ENCODE measurements around the gene SFSWAP. TPM values are rescaled to one million over a fixed set of nuclear protein-coding genes. Genes with fewer than 3 reads are reported as not detected.

Gene SFSWAP
- total RNA-seq, 1 experiment from 2014 or later = 50.4 TPM

GRCh38 chr12:131832321-131833231 is 121.7 kb downstream of the SFSWAP start:
- RAD21 ChIA-PET (ENCODE audit: low non-redundant PET in 1 of 2, low total read pairs in 2 of 2, uncharacterized antibody in 2 of 2, unreplicated experiment in 2 of 2) = no interaction called here
- Histone ChIP-seq H3K79me2 (ENCODE audit: insufficient read depth, low read length) (peaks cover 5% of the 10 kb centered on the region; the same call in 1 of the 2 replicates), H3K4me1 (ENCODE audit: control insufficient read depth in 1 of 2, insufficient read depth in 2 of 2, low read length in 2 of 2) (peaks cover 12 to 26% of the 10 kb centered on the region in 2 experiments; a peak in 3 of 4 replicates), H3K9ac (ENCODE audit: low read length) (no peak overlapping the region), H3K36me3 (ENCODE audit: control insufficient read depth in 1 of 2, insufficient read depth in 2 of 2, low read length in 2 of 2) (no peaks in the 10 kb centered on the region), H3K9me3 (ENCODE audit: control insufficient read depth in 1 of 2, insufficient read depth in 1 of 2, low read depth in 1 of 2, low read length in 2 of 2) (no peaks in the 10 kb centered on the region), H4K20me1 (ENCODE audit: insufficient read depth) (no peaks in the 10 kb centered on the region), H3K9me2 (ENCODE audit: insufficient read depth) (no peaks in the 10 kb centered on the region), H3K27me3 (ENCODE audit: insufficient read depth, low read length) (no peaks in the 10 kb centered on the region), H2AFZ (ENCODE audit: low read depth, low read length, poor library complexity, severe bottlenecking) (no peak overlapping the region), H3K4me3 (replicated peaks in 1 of 2; ENCODE audit: low read depth in 1 of 2, low read length in 2 of 2) (no peak overlapping the region), H3K4me2 (ENCODE audit: low read length) (no peak overlapping the region), H3K27ac (ENCODE audit: low read depth, low read length) (no peak overlapping the region)
- POLR2A ChIA-PET = no interaction called here
- ATAC-seq (no peak), DNase-seq (ENCODE audit: low read depth, low spot score) (no peak)
- intact Hi-C loops (cut with micrococcal nuclease) = loop anchor here (5.0 kb wide), 1 partner anchor 380 kb away; no protein-coding TSS in a partner anchor
- CTCF ChIA-PET = no interaction called here
- no TSS peak for BruUV-seq (replicated peaks)
- TF ChIP-seq EGR1 (IDR thresholded peaks at IDR 0.05; ENCODE audit: low read depth) = no peak
- TF ChIP-seq ZBTB33 (IDR thresholded peaks at IDR 0.05; ENCODE audit: extremely low read depth, insufficient replicate concordance, low read length) = no peak
- no peak for TF ChIP-seq POLR2A (IDR thresholded peaks at IDR 0.05; ENCODE audit: borderline replicate concordance, extremely low read depth, insufficient read depth, insufficient read length)
- no peak for TF ChIP-seq EZH2phosphoT487 (IDR thresholded peaks at IDR 0.05; ENCODE audit: borderline replicate concordance)
- TF ChIP-seq CTCF (IDR thresholded peaks at IDR 0.05 in 2 of 3, conservative IDR thresholded peaks at IDR 0.05 in 1 of 3; ENCODE audit: borderline replicate concordance in 1 of 3, insufficient read depth in 1 of 3, low read depth in 2 of 3, low read length in 2 of 3) = no peak
- TF ChIP-seq FOSL1 (IDR thresholded peaks at IDR 0.05; ENCODE audit: low read depth) = no peak
- no peak for TF ChIP-seq JUND (IDR thresholded peaks at IDR 0.05)
- TF ChIP-seq ATF3 (IDR thresholded peaks at IDR 0.05) = no peak
- TF ChIP-seq YY1 (IDR thresholded peaks at IDR 0.05; ENCODE audit: extremely low read depth, insufficient replicate concordance, low read depth, low read length) = no peak
- TF ChIP-seq ZNF274 (IDR thresholded peaks at IDR 0.05; ENCODE audit: low read depth, low read length) = no peak
- no peak for TF ChIP-seq SRF (IDR thresholded peaks at IDR 0.05; ENCODE audit: low read depth)
- no peak for TF ChIP-seq ELF1 (IDR thresholded peaks at IDR 0.05; ENCODE audit: borderline replicate concordance, low read depth)
- TF ChIP-seq REST (IDR thresholded peaks at IDR 0.05; ENCODE audit: low read depth) = no peak
- no peak for TF ChIP-seq MAX (IDR thresholded peaks at IDR 0.05)
- TF ChIP-seq CEBPB (IDR thresholded peaks at IDR 0.05; ENCODE audit: low read depth) = no peak
- TF ChIP-seq SIN3A (IDR thresholded peaks at IDR 0.05; ENCODE audit: low read depth) = no peak
- TF ChIP-seq RAD21 (IDR thresholded peaks at IDR 0.05; ENCODE audit: low read depth) = no peak
- TF ChIP-seq CBX3 (IDR thresholded peaks at IDR 0.05; ENCODE audit: low read depth) = no peak
